Ramos (cell line): ENCODE data around the gene CCL7.
"Not testable (repeated sequence)": the region's sequence is repeated elsewhere in the genome, so short reads cannot be mapped to it uniquely, and the experiment has no call there.

Experiments
- in situ Hi-C: fragments of 300-500 bp; cut with MboI; formaldehyde crosslinking; loops from one replicate; pipeline ENCODE4 v1.14.3; 2022; ENCODE audit warnings: low sequenced_read_pairs; ENCODE audit not compliant: unreplicated experiment

The CCL7 gene

GRCh38 chr17:34269969-34270368 is at the start of gene CCL7:
Gene CCL7, plus strand, starts transcription at chr17:34270221. Its CDS starts 70 bp downstream, at chr17:34270291.
- in situ Hi-C loops, result no loop called here

GRCh38 chr17:34220752-34221395 is 49.1 kb upstream of the CCL7 start:
- in situ Hi-C loops, result no loop called here

- in situ Hi-C loops, result no loop called here
Observed at GRCh38 chr17:34221411-34221810, 48.6 kb upstream of the CCL7 start.

- in situ Hi-C loops, result no loop called here
Observed at GRCh38 chr17:34222722-34223497, 47.1 kb upstream of the CCL7 start.

GRCh38 chr17:34225046-34225445 is 45.0 kb upstream of the CCL7 start:
- in situ Hi-C loops, result no loop called here

GRCh38 chr17:34226011-34226743 is 43.8 kb upstream of the CCL7 start:
- in situ Hi-C loops, result no loop called here

- in situ Hi-C loops, result no loop called here
Observed at GRCh38 chr17:34226744-34227034, 43.3 kb upstream of the CCL7 start.

- in situ Hi-C loops, result not testable (repeated sequence)
Observed at GRCh38 chr17:34227293-34227692, 42.7 kb upstream of the CCL7 start.

- in situ Hi-C loops, result no loop called here
Observed at GRCh38 chr17:34227707-34228106, 42.3 kb upstream of the CCL7 start.

GRCh38 chr17:34228781-34229180 is 41.2 kb upstream of the CCL7 start:
- in situ Hi-C loops, result no loop called here

- in situ Hi-C loops, result no loop called here
Observed at GRCh38 chr17:34230342-34230741, 39.7 kb upstream of the CCL7 start.

GRCh38 chr17:34234616-34235015 is 35.4 kb upstream of the CCL7 start:
- in situ Hi-C loops, result no loop called here

- in situ Hi-C loops, result no loop called here
Observed at GRCh38 chr17:34235389-34236028, 34.5 kb upstream of the CCL7 start.

GRCh38 chr17:34236281-34236892 is 33.6 kb upstream of the CCL7 start:
- in situ Hi-C loops, result no loop called here

- in situ Hi-C loops, result no loop called here
Observed at GRCh38 chr17:34237458-34237857, 32.6 kb upstream of the CCL7 start.

GRCh38 chr17:34241062-34241461 is 29.0 kb upstream of the CCL7 start:
- in situ Hi-C loops, result no loop called here

GRCh38 chr17:34242587-34243363 is 27.2 kb upstream of the CCL7 start:
- in situ Hi-C loops, result no loop called here

- in situ Hi-C loops, result no loop called here
Observed at GRCh38 chr17:34243364-34244320, 26.4 kb upstream of the CCL7 start.
